ENCODE data around the gene BCOR. TPM values are rescaled to one million over a fixed set of nuclear protein-coding genes. Genes with fewer than 3 reads are reported as not detected.

BCOR gene
- total RNA-seq, 1 experiment from 2014 or later: 48.3 TPM

DNA sequence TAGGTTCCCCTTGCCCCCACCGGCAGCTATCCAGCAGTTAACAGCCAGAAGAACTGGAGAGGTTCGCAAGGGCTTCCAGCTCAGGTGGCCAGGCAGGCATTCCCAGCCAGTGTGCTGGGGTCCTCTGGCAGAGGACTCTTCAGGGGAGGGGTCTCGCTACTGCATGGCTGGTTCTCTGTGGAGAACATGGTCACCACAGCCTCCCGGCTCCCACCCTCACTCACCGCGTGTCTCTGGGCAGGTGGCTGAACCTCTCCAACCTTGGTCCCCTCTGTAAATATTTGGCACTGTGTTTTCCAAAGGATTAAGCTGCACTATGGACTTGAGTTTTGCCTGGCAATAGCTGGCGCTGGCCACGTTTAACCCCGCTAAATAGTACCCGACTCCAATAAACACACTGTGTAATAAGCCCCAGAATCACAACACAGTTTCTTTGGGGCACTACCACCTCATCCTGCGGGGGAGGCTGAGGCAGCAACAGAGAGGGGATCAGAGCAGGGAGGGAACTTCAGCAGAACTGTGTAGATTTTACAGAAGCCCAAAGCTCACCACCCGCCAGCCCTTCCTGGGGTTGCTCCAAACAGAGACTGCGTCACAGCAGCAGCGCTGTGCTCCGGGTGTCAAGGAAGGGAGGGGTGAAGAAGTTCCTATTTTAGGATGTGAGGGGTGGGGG is 15.2 kb downstream of the BCOR start:
- intact Hi-C loops (cut with micrococcal nuclease; ENCODE audit: unreplicated experiment) (loop anchor here (10.0 kb wide), 1 partner anchor 268 kb away; no protein-coding TSS in a partner anchor), in situ Hi-C loops (cut with HindIII; ENCODE audit: low pct_unique_long_range_greater_than_20kb, low sequenced_read_pairs) (no loop called here)
- H3K27ac ChIP-seq (ENCODE audit: low read length): peak overlapping the region; percentile 17; the same call in 1 of the 2 replicates
- H3K9me3 ChIP-seq (ENCODE audit: control insufficient read depth, insufficient read depth, low read depth, low read length): no peaks in the 10 kb centered on the region
- no peaks in the 10 kb centered on the region for H3K36me3 ChIP-seq (ENCODE audit: control insufficient read depth, insufficient read depth, low read length)
- no peaks in the 10 kb centered on the region for H3K27me3 ChIP-seq (ENCODE audit: control insufficient read depth, insufficient read depth, low read length)
- no peak for ATAC-seq
- TF ChIP-seq TCF7L2 (IDR thresholded peaks at IDR 0.05; ENCODE audit: low read depth, low read length): no peak
- TF ChIP-seq, protein P1, sequence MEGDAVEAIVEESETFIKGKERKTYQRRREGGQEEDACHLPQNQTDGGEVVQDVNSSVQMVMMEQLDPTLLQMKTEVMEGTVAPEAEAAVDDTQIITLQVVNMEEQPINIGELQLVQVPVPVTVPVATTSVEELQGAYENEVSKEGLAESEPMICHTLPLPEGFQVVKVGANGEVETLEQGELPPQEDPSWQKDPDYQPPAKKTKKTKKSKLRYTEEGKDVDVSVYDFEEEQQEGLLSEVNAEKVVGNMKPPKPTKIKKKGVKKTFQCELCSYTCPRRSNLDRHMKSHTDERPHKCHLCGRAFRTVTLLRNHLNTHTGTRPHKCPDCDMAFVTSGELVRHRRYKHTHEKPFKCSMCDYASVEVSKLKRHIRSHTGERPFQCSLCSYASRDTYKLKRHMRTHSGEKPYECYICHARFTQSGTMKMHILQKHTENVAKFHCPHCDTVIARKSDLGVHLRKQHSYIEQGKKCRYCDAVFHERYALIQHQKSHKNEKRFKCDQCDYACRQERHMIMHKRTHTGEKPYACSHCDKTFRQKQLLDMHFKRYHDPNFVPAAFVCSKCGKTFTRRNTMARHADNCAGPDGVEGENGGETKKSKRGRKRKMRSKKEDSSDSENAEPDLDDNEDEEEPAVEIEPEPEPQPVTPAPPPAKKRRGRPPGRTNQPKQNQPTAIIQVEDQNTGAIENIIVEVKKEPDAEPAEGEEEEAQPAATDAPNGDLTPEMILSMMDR (IDR thresholded peaks at IDR 0.05): no peak
- TF ChIP-seq POLR2AphosphoS5 (IDR thresholded peaks at IDR 0.05; ENCODE audit: low read depth, low read length): no peak
- TF ChIP-seq SIN3A (IDR thresholded peaks at IDR 0.05; ENCODE audit: borderline replicate concordance, insufficient read depth, low read depth, low read length): no peak
- TF ChIP-seq, protein P2, sequence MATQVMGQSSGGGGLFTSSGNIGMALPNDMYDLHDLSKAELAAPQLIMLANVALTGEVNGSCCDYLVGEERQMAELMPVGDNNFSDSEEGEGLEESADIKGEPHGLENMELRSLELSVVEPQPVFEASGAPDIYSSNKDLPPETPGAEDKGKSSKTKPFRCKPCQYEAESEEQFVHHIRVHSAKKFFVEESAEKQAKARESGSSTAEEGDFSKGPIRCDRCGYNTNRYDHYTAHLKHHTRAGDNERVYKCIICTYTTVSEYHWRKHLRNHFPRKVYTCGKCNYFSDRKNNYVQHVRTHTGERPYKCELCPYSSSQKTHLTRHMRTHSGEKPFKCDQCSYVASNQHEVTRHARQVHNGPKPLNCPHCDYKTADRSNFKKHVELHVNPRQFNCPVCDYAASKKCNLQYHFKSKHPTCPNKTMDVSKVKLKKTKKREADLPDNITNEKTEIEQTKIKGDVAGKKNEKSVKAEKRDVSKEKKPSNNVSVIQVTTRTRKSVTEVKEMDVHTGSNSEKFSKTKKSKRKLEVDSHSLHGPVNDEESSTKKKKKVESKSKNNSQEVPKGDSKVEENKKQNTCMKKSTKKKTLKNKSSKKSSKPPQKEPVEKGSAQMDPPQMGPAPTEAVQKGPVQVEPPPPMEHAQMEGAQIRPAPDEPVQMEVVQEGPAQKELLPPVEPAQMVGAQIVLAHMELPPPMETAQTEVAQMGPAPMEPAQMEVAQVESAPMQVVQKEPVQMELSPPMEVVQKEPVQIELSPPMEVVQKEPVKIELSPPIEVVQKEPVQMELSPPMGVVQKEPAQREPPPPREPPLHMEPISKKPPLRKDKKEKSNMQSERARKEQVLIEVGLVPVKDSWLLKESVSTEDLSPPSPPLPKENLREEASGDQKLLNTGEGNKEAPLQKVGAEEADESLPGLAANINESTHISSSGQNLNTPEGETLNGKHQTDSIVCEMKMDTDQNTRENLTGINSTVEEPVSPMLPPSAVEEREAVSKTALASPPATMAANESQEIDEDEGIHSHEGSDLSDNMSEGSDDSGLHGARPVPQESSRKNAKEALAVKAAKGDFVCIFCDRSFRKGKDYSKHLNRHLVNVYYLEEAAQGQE (IDR thresholded peaks at IDR 0.05; ENCODE audit: insufficient read depth in 1 of 2, low read depth in 2 of 2, low read length in 1 of 2): no peak
- no peak for DNase-seq (ENCODE audit: low read depth, low spot score)
- BruUV-seq (replicated peaks): no TSS peak
- no peak overlapping the region for H3K4me3 ChIP-seq (ENCODE audit: low read depth in 2 of 2, low read length in 2 of 2)
- ChIA-PET POLR2A (no interaction called here), CTCF (interaction anchor here (0.6 kb wide), 1 partner anchor 13 kb away, joined by 5 read pairs; no protein-coding TSS in a partner anchor)
- peaks cover 36% of the 10 kb centered on the region for H3K4me1 ChIP-seq (ENCODE audit: control insufficient read depth, insufficient read depth, low read length)

DNA sequence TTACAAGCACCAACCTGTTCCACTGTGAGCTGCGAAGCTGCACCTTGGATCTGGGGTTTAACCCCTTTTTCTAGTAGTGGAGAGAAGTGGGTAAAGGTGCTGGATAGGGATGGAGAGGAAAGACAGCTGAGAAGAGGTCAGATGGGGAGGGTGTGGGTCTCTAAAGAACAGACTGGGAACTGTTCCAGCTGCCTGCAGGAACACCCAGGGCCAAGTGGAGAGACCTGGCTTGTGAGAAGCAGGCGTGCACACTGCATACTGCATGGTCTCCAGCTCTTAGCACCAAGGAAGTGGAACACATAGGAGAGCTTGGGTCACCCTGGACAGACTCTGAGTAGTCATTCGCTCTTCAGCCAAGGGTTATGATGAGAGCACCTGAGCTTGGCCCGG is 16.1 kb downstream of the BCOR start:
- no peak for DNase-seq (ENCODE audit: low read depth, low spot score)
- in situ Hi-C loops (cut with HindIII; ENCODE audit: low pct_unique_long_range_greater_than_20kb, low sequenced_read_pairs): no loop called here
- BruUV-seq (replicated peaks): no TSS peak
- Histone ChIP-seq H3K9me3 (ENCODE audit: control insufficient read depth, insufficient read depth, low read depth, low read length) (no peaks in the 10 kb centered on the region), H3K27me3 (ENCODE audit: control insufficient read depth, insufficient read depth, low read length) (no peaks in the 10 kb centered on the region), H3K4me1 (ENCODE audit: control insufficient read depth, insufficient read depth, low read length) (peaks cover 31% of the 10 kb centered on the region), H3K27ac (ENCODE audit: low read length) (no peak overlapping the region), H3K4me3 (ENCODE audit: low read depth in 2 of 2, low read length in 2 of 2) (no peak overlapping the region), H3K36me3 (ENCODE audit: control insufficient read depth, insufficient read depth, low read length) (no peaks in the 10 kb centered on the region)
- no peak for ATAC-seq
- intact Hi-C loops (cut with micrococcal nuclease; ENCODE audit: unreplicated experiment): loop anchor here (10.0 kb wide), 1 partner anchor 267 kb away; no protein-coding TSS in a partner anchor
- CTCF ChIA-PET: no interaction called here
- no peak for TF ChIP-seq TCF7L2 (IDR thresholded peaks at IDR 0.05; ENCODE audit: low read depth, low read length)
- no peak for TF ChIP-seq SIN3A (IDR thresholded peaks at IDR 0.05; ENCODE audit: borderline replicate concordance, insufficient read depth, low read depth, low read length)
- POLR2A ChIA-PET: no interaction called here
